ENCODE results near the gene FXR2.
A peak's percentile ranks its signal among the peaks of the same experiment; 100 is the strongest.
"Not testable (repeated sequence)": the region's sequence is repeated elsewhere in the genome, so short reads cannot be mapped to it uniquely, and the experiment has no call there.

FXR2 gene

DNA sequence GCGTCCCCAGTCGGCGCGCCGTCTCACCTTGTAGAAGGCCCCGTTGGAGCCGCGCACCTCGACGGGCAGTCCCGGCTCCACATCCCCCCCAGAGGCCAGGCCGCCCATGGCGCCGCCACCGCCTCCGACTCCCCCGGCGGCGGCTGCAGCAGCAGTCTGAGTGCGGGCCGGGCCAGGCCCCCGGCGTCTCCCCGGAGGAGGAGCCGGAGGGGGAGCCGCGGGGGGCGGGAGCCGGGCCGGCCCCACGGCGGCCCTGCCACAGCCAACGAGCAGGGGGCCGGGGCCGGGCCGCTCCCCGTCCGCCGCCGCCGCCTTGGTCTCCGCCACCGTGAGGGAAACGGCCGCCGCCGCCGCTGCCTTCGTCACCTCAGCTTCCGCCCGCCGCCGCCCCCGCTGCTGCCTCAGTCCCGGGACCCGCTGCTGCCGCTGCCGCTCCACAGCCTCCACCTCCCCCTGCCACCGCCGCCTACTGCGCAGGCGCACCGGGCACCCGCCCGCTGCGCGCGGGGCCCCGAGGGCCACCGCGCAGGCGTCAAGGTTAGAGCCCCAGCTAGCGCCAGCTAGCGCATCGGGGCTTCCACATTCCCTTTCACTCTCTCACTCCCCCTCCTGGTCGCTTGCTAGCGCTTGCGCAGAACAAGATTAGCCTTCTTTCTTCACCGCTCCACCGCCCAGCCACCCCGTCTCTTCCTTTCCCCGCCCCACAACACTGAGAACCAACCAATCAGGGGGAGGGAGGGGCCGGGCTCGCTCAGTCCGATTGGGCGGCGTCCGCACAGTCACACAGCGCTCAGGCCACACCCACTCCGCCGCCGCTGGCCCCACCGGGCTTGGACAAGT lies at the start of gene FXR2:
Gene FXR2 (minus strand): TSS at position 473 of the 840 bp plus-strand sequence. CDS start 365 bp downstream, at position 108.
- DNase-seq (ENCODE audit: low spot score), result peak; percentile 99

DNA sequence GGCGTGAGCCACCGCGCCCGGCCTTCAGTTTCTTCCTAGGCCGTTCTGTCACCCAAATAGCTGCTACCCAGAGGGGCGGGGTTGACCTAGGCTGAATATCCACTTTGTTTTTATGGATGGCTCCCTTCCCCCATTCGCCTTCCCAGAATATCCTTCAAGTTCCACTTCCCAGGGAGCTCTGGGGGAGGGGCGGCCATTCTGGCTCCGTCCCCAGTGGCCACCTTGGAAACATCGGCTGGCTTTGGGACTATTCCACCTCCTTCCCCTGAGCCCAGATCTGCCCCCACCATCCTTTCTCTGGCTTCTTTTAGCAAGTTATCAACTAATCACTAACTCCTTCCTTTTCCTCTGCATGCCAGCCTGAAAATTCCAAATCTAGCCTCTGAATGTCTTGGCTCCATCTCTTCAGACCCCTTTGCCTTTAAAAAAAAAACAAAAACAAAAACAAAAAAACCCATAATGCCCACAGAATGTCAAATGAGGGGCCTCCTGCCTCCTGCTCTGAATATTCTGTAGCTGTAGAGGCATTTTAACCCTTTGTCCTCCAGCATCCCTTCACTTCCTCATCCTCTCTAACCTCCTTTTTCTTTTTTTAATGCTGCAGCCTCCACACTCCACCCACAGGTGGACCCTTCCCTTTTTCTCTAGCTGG lies 42.4 kb upstream of the FXR2 start:
- no peak for DNase-seq (ENCODE audit: low spot score)

DNA sequence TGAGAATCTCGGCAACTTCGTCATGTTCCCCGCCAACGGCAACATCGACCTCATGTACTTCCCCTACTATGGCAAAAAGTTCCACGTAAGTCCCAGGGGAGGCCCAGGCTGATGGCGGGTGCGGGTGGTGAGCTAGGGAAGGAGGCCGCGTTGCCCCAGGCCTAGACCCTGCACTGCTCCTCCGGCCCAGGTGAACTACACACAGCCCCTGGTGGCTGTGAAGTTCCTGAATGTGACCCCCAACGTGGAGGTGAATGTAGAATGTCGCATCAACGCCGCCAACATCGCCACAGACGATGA lies 40.8 kb upstream of the FXR2 start:
- DNase-seq (ENCODE audit: low spot score), result no peak

DNA sequence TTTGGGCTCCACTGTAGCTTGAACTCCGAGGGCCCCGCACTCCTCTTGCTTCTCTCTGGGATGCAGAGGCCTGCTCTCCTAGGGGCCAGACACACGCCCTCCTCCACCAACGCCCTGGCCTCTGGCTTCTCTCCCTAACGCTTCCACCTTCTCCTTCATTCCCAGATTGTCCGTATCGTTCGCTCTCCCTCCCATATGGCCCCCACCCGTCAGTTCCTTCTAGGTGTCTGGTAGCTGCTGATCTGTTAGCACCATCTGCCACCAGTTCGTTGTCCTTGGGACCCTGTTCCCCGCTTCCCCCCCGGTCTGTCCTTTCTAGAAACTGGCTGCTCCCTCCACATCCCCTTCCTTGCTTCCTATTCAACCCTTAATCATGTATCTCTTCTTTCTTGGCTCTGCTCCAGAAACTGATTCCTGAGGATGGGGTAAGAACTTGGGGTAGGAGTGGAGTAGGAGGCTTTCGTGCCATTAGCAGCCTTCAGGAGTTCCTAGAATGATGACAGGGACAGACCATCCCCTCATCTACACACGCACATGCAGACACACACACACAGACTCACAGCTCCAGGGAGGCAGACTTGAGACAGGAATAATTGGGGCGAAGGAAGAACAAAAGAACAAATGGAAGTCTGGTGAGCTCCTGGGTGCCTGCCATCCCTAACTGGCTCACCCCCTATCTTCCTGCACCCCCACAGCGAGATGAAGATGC lies 40.3 kb upstream of the FXR2 start:
- DNase-seq (ENCODE audit: low spot score), result no peak

DNA sequence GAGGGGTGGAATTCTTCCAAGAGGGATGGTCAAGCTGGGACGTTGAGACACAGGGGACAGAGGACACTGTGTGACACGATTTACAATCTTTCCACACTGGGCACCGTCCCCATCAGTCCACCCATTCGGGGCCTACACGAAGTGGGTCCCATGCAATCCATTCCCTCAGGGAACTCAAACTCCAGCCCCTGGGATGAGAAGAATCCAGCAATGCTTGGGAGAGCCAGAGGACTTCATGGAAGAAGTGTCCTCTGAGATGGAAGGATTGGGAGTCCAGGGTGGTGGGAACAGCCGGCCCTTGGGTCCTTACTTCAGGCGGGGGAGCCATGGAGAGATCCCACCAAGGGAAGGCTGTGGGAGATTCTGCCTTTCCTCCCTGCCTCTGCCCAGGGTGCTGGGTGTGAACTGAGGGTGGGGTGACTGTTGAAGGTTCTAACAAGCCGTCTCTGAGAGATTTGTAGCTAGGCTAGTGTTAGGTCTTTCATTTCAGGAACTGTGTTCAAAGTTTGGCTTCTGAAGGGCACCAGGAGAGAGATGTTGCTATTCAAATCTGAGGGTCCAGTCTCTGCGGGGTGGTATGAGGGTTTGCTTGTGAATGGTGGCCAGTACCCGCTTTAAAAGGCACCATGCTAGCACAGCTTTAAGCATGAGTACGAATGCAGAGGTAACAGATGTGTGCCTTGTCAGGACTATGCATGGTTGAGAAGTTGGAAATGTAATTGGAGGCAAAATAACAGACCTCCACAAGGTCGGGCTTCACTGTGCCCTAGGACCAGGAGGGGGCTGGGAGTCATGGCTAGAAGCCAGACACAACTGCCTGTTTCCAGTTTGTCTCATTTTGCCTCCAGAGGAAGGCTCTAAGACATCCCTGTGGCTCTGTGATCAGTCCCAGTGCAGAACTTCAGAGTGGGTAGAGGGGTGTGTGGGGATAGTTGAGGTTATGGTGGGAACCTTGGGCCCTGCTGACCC lies 38.0 kb upstream of the FXR2 start:
- no peak for DNase-seq (ENCODE audit: low spot score)

DNA sequence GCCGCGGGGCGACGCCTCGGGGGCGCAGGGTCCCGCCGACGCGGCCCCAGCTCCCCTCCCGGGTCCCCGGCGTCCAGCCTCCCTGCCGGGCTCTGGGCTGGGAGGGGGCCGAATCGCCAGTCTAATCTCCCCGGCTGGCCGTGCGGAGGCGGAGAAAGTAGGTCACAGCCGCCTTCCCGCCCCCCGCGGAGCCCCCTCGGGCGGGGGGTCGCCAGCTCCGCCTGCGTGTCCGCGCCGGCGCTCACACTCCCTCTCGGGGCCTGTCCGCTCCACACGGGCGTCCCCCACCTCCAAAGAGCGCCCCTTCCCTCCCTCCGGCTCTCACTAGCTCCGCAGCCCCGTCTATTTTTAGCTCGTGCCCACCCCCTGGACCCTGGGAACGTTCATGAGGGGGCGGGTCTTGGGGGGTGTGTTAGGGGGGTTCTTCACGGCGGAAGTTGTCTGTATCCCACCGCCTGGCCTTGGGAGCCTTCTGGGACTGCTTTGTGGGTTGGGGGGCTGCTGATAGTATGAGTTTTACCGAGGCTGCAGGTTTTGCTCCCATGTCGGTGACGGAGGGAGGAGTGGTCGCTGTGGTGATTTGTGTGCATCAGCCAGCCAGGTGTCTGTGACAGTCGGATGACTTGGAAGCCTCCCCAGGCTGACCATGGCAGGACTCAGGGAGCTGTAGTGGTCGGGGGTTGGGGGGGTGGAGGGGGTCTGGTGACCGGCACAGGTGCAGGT lies 37.1 kb upstream of the FXR2 start:
- no peak for DNase-seq (ENCODE audit: low spot score)

DNA sequence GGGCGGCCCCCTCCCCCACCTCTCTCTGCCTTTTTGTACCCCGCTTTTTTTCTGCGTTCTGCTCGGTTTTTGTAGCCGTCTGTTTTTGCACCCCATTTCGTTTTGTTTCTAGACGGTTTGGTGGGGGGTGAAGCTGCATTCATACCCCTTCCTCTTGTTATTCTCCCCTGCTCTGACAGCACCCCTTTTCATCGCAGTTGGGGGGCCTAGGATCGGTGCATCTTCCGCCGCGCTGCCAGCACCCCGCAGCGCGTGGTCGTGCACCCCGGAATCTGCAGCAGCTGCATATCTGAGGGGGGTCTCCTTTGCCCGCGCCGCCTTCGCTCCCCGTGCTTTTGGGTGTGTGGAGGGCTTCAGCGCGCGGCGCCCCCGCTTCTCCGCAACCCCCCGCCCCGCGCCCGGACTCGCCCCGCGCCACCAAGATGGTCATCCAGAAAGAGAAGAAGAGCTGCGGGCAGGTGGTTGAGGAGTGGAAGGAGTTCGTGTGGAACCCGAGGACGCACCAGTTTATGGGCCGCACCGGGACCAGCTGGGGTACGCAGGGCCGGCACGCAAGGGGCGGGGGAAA lies 36.5 kb upstream of the FXR2 start:
- no peak for DNase-seq (ENCODE audit: low spot score)

DNA sequence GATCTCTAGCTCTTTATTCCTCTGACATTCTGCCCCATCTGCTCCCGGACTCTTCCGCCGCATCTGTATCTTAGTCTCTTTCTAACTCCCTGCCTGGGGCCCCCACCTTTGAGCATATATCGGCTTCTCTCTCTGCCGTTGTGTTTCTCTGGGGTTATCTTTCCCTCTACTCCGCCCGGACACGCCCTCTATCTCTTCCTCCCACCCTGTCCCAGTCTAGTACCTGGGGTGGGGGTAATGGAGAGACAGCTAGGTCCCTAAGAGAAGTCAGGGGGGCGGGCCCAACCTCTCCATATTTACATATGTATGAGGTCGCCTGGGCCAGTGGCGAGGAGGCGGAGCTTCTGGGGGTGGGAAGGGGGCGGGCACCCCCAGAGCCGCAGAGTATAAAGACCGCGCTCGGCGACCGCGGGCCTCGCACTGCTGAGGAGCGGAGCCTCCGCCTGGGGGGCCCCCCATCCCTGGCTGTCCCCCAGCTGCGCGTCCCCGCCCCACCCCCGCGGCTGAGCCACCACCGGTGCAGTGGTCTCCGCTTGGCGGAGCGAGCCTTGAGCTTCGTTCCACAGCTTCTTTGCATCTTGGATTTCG lies 35.9 kb upstream of the FXR2 start, which contains the start of gene ATP1B2:
Gene ATP1B2 (plus strand): TSS at position 418 of the 588 bp plus-strand sequence. CDS start 593 bp downstream, outside the sequence.
- peak; percentile 87 for DNase-seq (ENCODE audit: low spot score)

DNA sequence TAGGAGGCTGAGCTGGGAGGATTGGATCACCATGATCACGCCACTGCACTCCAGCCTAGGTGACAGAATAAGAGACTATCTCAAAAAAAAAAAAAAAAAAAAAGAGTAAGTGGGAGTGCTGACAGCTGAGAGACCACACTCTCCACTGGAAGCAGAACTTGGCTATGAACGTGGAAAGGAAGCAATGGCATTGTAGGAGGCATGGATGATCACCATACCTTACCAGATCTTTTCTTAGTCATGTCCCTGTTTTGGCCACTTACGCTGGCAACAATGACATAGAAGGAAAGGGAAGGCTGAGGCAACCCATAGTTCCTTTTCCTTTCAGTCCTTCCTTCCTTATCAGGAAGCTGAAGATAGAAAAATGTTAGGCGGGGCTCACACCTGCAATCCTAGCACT lies 32.3 kb upstream of the FXR2 start:
- no peak for DNase-seq (ENCODE audit: low spot score)

- DNase-seq (ENCODE audit: low spot score), result no peak
These were observed 31.8 kb upstream of the FXR2 start for GRCh38 chr17:7646457-7646856.

DNA sequence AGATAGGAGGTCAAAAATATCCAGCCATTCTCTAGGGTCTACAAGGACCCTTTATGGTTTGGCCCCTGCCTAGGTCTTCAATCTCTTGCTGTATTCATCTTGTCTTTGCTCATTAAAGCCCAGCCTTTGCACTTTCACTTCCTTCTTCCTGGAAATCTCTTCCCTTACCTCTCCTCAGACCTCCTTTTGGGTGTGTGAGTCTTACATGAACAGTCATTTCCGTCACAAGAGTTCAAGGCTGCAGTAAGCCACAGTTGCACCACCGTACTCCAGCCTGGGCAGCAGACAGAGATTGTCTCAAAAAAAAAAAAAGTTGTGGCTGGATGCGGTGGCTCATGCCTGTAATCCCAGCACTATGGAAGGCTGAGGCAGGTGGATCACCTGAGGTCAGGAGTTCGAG lies 30.1 kb upstream of the FXR2 start:
- DNase-seq (ENCODE audit: low spot score), result no peak

DNA sequence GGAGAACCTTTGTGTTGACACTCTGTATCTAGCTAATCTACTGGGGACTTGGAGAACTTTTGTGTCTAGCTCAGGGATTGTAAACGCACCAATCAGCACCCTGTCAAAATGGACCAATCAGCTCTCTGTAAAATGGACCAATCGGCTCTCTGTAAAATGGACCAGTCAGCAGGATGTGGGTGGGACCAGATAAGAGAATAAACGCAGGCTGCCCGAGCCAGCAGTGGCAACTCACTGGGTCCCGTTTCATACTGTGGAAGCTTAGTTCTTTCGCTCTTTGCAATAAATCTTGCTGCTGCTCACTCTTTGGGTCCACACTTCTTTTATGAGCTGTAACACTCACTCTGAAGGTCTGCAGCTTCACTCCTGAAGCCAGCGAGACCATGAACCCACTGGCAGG lies 26.9 kb upstream of the FXR2 start:
- not testable (repeated sequence) for DNase-seq (ENCODE audit: low spot score)

- no peak for DNase-seq (ENCODE audit: low spot score)
These were observed 26.1 kb upstream of the FXR2 start for GRCh38 chr17:7640783-7641182.

- DNase-seq (ENCODE audit: low spot score), result no peak
These were observed 21.5 kb upstream of the FXR2 start for GRCh38 chr17:7636163-7636562.

- DNase-seq (ENCODE audit: low spot score), result peak; percentile 31
These were observed 19.7 kb upstream of the FXR2 start for GRCh38 chr17:7634384-7634783.

GRCh38 chr17:7633093-7633492 lies 18.4 kb upstream of the FXR2 start:
- no peak for DNase-seq (ENCODE audit: low spot score)

DNA sequence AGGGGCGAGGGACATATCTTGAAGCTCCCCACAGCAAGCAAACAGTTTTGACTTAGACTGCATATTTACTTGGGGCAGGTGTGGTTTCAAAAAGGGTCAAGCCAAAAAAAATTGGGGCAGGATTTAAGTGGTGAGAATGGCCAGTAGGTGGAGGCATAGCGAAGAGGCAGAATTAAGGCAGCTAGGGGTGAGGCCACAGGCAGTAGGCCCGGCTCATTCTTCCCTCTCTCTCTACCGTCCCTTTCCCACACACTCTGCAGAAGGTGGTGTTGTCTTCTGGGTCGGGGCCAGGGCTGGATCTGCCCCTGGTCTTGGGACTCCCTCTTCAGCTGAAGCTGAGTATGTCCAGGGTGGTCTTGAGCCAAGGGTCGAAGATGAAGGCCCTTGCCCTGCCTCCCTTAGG lies 17.8 kb upstream of the FXR2 start:
- peak; percentile 61 for DNase-seq (ENCODE audit: low spot score)

DNA sequence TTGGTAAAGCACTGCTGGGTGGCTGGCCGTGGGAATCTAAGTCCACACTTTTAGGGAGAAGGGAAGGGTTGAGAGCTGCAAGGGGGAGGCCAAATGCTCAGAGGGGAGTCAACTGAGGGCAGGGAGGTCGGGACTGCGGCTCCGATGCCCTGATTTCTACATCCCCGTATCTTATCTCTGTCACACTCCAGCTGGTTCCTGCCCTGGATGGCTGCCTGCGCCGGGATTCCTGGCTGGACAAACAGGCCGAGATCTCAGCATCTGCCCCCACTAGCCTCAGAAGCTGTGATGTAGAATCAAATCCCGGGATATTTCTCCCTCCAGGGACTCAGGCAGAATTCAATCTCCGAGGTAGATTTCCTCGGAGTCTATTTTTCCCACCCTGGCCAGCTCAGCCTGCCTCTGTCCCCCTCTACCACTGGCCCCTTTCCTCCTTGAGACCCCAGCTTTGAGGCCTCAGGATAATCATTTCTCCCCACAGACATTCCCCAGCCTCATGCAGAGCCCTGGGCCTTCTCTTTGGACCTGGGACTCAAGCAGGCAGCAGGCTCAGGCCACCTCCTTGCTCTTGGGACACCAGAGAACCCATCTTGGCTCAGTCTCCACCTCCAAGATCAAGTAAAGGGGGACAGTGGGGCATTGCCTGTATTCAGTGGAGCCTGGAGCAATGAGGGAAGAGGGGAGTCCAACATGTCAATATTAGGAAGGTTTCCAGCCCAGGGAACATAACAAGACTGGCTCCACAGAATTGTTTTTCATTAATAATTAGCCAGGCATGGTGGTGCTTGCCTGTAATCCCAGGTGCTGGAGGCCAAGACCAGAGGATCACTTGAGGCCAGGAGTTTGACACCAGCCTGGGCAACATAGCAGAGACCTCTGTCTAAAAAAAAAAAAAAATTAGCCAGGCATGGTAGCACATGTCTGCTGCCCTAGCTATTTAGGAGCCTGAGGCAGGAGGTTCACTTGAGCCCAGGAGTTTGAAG lies 17.0 kb upstream of the FXR2 start:
- no peak for DNase-seq (ENCODE audit: low spot score)

DNA sequence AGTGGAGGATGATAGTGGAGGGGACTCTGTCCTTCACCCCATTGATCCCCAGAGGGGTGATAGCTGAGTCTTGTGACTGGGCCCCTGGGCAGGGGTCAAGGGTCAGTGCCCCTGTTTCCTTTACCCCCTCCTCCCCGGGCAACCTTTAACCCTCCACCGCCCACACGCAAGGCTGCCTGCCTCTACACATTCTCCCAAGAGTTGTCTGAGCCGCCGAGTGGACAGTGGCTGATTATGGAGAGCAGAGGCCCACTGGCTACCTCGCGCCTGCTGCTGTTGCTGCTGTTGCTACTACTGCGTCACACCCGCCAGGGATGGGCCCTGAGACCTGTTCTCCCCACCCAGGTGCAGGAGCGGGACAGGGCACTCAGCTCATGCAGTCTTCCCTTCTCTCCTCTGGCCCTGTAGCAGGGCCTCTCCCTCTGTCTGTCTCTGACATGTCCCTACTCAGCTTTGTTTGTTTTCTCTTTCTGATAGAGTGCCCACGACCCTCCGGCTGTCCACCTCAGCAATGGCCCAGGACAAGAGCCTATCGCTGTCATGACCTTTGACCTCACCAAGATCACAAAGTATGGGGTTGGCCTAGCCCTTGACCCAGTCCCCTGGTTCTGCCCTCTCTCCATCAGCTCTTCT lies 15.4 kb upstream of the FXR2 start, which contains the start of gene SHBG:
Gene SHBG (plus strand): TSS at position 197 of the 633 bp plus-strand sequence. CDS start 38 bp downstream, at position 235.
- DNase-seq (ENCODE audit: low spot score), result no peak

Measured in SW480 (cell line).